Esophagus muscularis mucosa (tissue), 4 donors: ENCODE data around the gene UNC119B. TPM values are rescaled to one million over a fixed set of nuclear protein-coding genes. Genes with fewer than 3 reads are reported as not detected.

Source experiments
- DNase-seq: peaks from one replicate; pipeline ENCODE4 v3.0.0-alpha.2; 2017; ENCODE audit errors: extremely low spot score
- H3K27ac ChIP-seq, 4 donors: fragments of 200-600 bp; sonication (generic); replicated peaks in 1 of 4; 1 replicate in 3 of 4; 2 replicates in 1 of 4; pipeline ENCODE4 v1.5.1; 2016 to 2019; ENCODE audit warnings: mild to moderate bottlenecking in 1 of 4
- H3K27me3 ChIP-seq, 4 donors: fragments of 200-600 bp; sonication (generic); one replicate each; pipeline versions ENCODE4 v1.5.1 to v1.6.0; 2016 to 2019
- H3K36me3 ChIP-seq, 4 donors: fragments of 200-600 bp; sonication (generic); one replicate each; pipeline ENCODE4 v1.5.1; 2016 to 2019
- H3K4me1 ChIP-seq, 4 donors: fragments of 200-600 bp; sonication (generic); one replicate each; pipeline ENCODE4 v1.5.1; 2016 to 2019
- H3K4me3 ChIP-seq, 4 donors: fragments of 200-600 bp; sonication (generic); 1 replicate in 2 of 4; 2 replicates in 2 of 4; pipeline ENCODE4 v1.5.1; 2016 to 2019; ENCODE audit warnings: mild to moderate bottlenecking in 4 of 4, moderate library complexity in 1 of 4
- H3K9me3 ChIP-seq, 4 donors: fragments of 200-600 bp; sonication (generic); 1 replicate in 3 of 4; 2 replicates in 1 of 4; pipeline ENCODE4 v1.5.1; 2016 to 2019
- EP300 ChIP-seq: sonication (generic); formaldehyde crosslinking; IDR thresholded peaks from one replicate; pipeline ENCODE4 v1.6.1; 2017; ENCODE audit warnings: antibody characterized with exemption
- POLR2A ChIP-seq: fragments of 450-650 bp; IDR thresholded peaks from one replicate; pipeline ENCODE4 v1.6.1; 2017; ENCODE audit warnings: antibody characterized with exemption, moderate library complexity, mild to moderate bottlenecking, low read depth
- POLR2AphosphoS5 ChIP-seq, 2 donors: sonication (generic); formaldehyde crosslinking; IDR thresholded peaks; one replicate each; pipeline ENCODE4 v1.6.1; 2017; ENCODE audit warnings: antibody characterized with exemption in 2 of 2
- WGBS: methylation state at CpG from one replicate; pipeline ENCODE4 v1.1.5; 2018; 5-methylcytosine and 5-hydroxymethylcytosine counted together
- intact Hi-C: fragments of 100-400 bp; cut with DNase I; formaldehyde crosslinking; loops from one replicate; pipeline ENCODE4 v1.15.1; 2023
- total RNA-seq, 4 donors: library from RNA; depleted of rRNA; stranded (reverse); fragments of >200 nt; gene quantifications; one replicate each; pipeline versions ENCODE4 v1.1.0 to v1.2.1, GENCODE V29; 2016
- TF ChIP-seq, protein P1 (sequence below), 3 experiments: fragments of 200-600 bp in 2 of 3; fragments of 450-650 bp in 1 of 3; sonication (generic) in 2 of 3; IDR thresholded peaks; one replicate each; pipeline ENCODE4 v1.5.1; 2017 to 2019; ENCODE audit warnings: antibody characterized with exemption in 3 of 3, mild to moderate bottlenecking in 2 of 3, moderate library complexity in 1 of 3

Gene UNC119B
- total RNA-seq, 4 donors from 2014 or later: 20.0 to 30.8 (median 28.5) TPM

- H3K4me3 ChIP-seq: no peak overlapping the region
Observed at GRCh38 chr12:120744922-120745493, 34.8 kb downstream of the UNC119B start.

DNA sequence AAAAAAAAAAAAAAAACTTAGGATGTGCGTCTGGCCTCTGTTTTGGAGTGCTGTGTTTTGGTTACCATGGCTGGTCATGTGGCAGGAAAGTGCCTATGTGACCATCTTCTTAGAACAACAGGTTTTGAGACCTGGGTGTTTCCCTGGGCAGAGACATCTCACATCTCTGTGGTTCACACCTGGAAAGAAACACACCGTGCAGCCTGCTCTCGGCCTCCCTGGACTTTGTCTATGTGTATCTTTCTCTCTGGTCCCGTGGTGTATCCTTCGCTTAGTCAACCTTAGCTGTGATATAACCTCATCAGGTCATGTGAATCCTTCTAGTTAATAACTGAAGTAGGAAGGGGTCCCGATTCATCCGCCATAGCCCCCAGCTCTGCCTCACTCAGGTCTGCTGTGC lies 38.0 kb downstream of the UNC119B start:
- TF ChIP-seq POLR2AphosphoS5 (IDR thresholded peaks at IDR 0.05): no peak
- no peak for TF ChIP-seq EP300
- TF ChIP-seq, protein P1, sequence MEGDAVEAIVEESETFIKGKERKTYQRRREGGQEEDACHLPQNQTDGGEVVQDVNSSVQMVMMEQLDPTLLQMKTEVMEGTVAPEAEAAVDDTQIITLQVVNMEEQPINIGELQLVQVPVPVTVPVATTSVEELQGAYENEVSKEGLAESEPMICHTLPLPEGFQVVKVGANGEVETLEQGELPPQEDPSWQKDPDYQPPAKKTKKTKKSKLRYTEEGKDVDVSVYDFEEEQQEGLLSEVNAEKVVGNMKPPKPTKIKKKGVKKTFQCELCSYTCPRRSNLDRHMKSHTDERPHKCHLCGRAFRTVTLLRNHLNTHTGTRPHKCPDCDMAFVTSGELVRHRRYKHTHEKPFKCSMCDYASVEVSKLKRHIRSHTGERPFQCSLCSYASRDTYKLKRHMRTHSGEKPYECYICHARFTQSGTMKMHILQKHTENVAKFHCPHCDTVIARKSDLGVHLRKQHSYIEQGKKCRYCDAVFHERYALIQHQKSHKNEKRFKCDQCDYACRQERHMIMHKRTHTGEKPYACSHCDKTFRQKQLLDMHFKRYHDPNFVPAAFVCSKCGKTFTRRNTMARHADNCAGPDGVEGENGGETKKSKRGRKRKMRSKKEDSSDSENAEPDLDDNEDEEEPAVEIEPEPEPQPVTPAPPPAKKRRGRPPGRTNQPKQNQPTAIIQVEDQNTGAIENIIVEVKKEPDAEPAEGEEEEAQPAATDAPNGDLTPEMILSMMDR (IDR thresholded peaks at IDR 0.05): no peak
- TF ChIP-seq POLR2A: no peak
- no peaks in the 10 kb centered on the region for H3K4me1 ChIP-seq
- no peaks in the 10 kb centered on the region for H3K36me3 ChIP-seq
- no peak overlapping the region for H3K4me3 ChIP-seq
- no peaks in the 10 kb centered on the region for H3K27me3 ChIP-seq
- intact Hi-C loops: no loop called here
- WGBS: 88% methylated on average over 7 of the region's 7 CpGs
- H3K9me3 ChIP-seq: no peaks in the 10 kb centered on the region
- no peak for DNase-seq
- H3K27ac ChIP-seq: no peak overlapping the region

More at GRCh38 chr12:120744922-120745493, 34.8 kb downstream of the UNC119B start:
- no peak overlapping the region for H3K27ac ChIP-seq
- peaks cover 0 to 2% (median 1%) of the 10 kb centered on the region in 4 donors for H3K36me3 ChIP-seq
- H3K27me3 ChIP-seq: no peaks in the 10 kb centered on the region
- intact Hi-C loops: no loop called here
- WGBS: 85% methylated on average over 12 of the region's 15 CpGs
- no peak for TF ChIP-seq POLR2AphosphoS5 (IDR thresholded peaks at IDR 0.05)
- TF ChIP-seq, protein P1 (IDR thresholded peaks at IDR 0.05): no peak
- no peak for TF ChIP-seq POLR2A
- TF ChIP-seq EP300: no peak
- no peak for DNase-seq
- H3K9me3 ChIP-seq: no peaks in the 10 kb centered on the region
- no peaks in the 10 kb centered on the region for H3K4me1 ChIP-seq

DNA sequence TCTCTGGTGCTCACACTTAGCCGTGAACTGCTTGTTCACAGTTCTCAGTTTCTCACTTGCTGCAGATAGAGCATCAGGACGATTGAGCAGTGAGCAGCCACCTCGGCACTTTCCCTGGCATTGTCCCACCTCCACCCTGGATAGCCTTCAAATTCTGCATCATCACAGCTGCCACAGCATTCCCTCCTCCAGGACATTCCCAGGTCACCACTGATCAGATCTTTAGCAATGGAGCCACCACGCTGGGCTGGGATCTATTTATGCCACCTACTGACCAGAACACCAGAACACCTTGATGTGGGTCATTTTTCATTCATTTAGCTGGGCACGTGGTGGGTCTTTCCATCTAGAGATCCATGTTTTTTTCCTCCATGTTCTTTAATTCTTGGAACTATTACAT lies 39.0 kb downstream of the UNC119B start:
- no peaks in the 10 kb centered on the region for H3K4me1 ChIP-seq
- WGBS: 79% methylated on average over 5 of the region's 5 CpGs
- no peaks in the 10 kb centered on the region for H3K36me3 ChIP-seq
- H3K27me3 ChIP-seq: no peaks in the 10 kb centered on the region
- no peaks in the 10 kb centered on the region for H3K9me3 ChIP-seq
- intact Hi-C loops: no loop called here
- DNase-seq: no peak
- TF ChIP-seq POLR2AphosphoS5 (IDR thresholded peaks at IDR 0.05): no peak
- TF ChIP-seq, protein P1 (IDR thresholded peaks at IDR 0.05): no peak
- no peak for TF ChIP-seq EP300
- no peak for TF ChIP-seq POLR2A
- no peak overlapping the region for H3K4me3 ChIP-seq
- no peak overlapping the region for H3K27ac ChIP-seq

DNA sequence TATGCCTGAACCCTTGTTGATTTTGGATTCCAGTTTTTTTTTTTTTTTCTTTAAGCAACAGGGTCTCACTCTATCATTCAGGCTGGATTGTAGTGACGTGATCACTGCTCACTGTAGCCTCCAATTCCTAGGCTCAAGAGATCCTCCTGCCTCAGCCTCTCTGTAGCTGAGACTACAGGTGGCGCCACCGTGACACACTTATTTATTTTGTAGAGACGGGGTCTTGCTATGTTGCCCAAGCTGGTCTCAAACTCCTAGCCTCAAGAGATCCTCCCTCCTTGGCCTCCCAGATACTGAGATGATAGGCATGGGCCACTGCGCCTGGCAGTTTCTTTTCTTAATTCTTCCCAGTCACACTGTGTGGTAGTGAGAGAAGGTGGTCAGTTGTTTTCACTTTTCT lies 40.5 kb downstream of the UNC119B start:
- Histone ChIP-seq H3K36me3 (no peaks in the 10 kb centered on the region), H3K9me3 (no peaks in the 10 kb centered on the region), H3K4me3 (no peak overlapping the region), H3K27ac (no peak overlapping the region), H3K27me3 (no peaks in the 10 kb centered on the region), H3K4me1 (no peaks in the 10 kb centered on the region)
- TF ChIP-seq POLR2AphosphoS5 (IDR thresholded peaks at IDR 0.05): no peak
- TF ChIP-seq POLR2A: no peak
- no peak for TF ChIP-seq EP300
- TF ChIP-seq, protein P1 (IDR thresholded peaks at IDR 0.05): no peak
- no peak for DNase-seq
- intact Hi-C loops: no loop called here
- WGBS: over 99% methylated on average over 5 of the region's 5 CpGs

GRCh38 chr12:120751389-120751788 lies 41.1 kb downstream of the UNC119B start:
- H3K9me3 ChIP-seq: no peaks in the 10 kb centered on the region
- intact Hi-C loops: no loop called here
- 96% methylated on average over 9 of the region's 9 CpGs for WGBS
- TF ChIP-seq POLR2A (no peak), EP300 (no peak), POLR2AphosphoS5 (IDR thresholded peaks at IDR 0.05) (no peak)
- TF ChIP-seq, protein P1 (IDR thresholded peaks at IDR 0.05): no peak
- H3K4me3 ChIP-seq: no peak overlapping the region
- DNase-seq: no peak
- no peaks in the 10 kb centered on the region for H3K36me3 ChIP-seq
- no peaks in the 10 kb centered on the region for H3K27me3 ChIP-seq
- H3K4me1 ChIP-seq: no peaks in the 10 kb centered on the region
- no peak overlapping the region for H3K27ac ChIP-seq
